ENCODE data around the gene NAPSA. TPM values are rescaled to one million over a fixed set of nuclear protein-coding genes. Genes with fewer than 3 reads are reported as not detected.
A peak's percentile ranks its signal among the peaks of the same experiment; 100 is the strongest.

NAPSA gene
- total and polyA plus RNA-seq, 9 of the 15 experiments (the other 6 are each of a cell fraction or from before 2014, with no cell fraction given): 0.25 to 1.9 (median 0.69) TPM

GRCh38 chr19:50376166-50377050 is 11.0 kb upstream of the NAPSA start, which contains the start of gene NR1H2 (continued):
- TF ChIP-seq ZSCAN32 (CRISPR knock-in tag; IDR thresholded peaks at IDR 0.05) (no peak), PRMT5 (CRISPR knock-in tag; IDR thresholded peaks at IDR 0.05) (no peak), ZNF589 (CRISPR knock-in tag; IDR thresholded peaks at IDR 0.05; ENCODE audit: low read depth) (peak; percentile 65; the same call in 1 of the 2 replicates), ZNF668 (CRISPR knock-in tag; IDR thresholded peaks at IDR 0.05) (no peak), ETS1 (conservative IDR thresholded peaks at IDR 0.05; ENCODE audit: control insufficient read depth, low read depth, low read length) (peak; percentile 68; the same call in 1 of the 2 replicates), ZNF644 (tag; IDR thresholded peaks at IDR 0.05; ENCODE audit: low read depth) (no peak), RBM25 (IDR thresholded peaks at IDR 0.05; ENCODE audit: low read depth, low read length, severe bottlenecking) (no peak), U2AF1 (optimal IDR thresholded peaks at IDR 0.05; ENCODE audit: low read depth, low read length) (no peak), ELF4 (CRISPR knock-in tag; IDR thresholded peaks at IDR 0.05) (peak; percentile 78; the same call in 1 of the 2 replicates), ZNF830 (CRISPR knock-in tag; IDR thresholded peaks at IDR 0.05) (peak; percentile 78; the same call in 1 of the 2 replicates), POLR2A (conservative IDR thresholded peaks at IDR 0.05) (peak; percentile 97), HOXB6 (CRISPR knock-in tag; IDR thresholded peaks at IDR 0.05; ENCODE audit: borderline replicate concordance) (no peak), CBFA2T3 (IDR thresholded peaks at IDR 0.05) (no peak)
- TF ChIP-seq, protein P1, sequence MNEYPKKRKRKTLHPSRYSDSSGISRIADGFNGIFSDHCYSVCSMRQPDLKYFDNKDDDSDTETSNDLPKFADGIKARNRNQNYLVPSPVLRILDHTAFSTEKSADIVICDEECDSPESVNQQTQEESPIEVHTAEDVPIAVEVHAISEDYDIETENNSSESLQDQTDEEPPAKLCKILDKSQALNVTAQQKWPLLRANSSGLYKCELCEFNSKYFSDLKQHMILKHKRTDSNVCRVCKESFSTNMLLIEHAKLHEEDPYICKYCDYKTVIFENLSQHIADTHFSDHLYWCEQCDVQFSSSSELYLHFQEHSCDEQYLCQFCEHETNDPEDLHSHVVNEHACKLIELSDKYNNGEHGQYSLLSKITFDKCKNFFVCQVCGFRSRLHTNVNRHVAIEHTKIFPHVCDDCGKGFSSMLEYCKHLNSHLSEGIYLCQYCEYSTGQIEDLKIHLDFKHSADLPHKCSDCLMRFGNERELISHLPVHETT (CRISPR knock-in tag; conservative IDR thresholded peaks at IDR 0.05 in 1 of 2, IDR thresholded peaks at IDR 0.05 in 1 of 2): peak in 1 of 2 experiments; percentile 76; a peak in 2 of 4 replicates
- TF ChIP-seq, protein P2, sequence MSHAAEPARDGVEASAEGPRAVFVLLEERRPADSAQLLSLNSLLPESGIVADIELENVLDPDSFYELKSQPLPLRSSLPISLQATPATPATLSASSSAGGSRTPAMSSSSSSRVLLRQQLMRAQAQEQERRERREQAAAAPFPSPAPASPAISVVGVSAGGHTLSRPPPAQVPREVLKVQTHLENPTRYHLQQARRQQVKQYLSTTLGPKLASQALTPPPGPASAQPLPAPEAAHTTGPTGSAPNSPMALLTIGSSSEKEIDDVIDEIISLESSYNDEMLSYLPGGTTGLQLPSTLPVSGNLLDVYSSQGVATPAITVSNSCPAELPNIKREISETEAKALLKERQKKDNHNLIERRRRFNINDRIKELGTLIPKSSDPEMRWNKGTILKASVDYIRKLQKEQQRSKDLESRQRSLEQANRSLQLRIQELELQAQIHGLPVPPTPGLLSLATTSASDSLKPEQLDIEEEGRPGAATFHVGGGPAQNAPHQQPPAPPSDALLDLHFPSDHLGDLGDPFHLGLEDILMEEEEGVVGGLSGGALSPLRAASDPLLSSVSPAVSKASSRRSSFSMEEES (CRISPR knock-in tag; IDR thresholded peaks at IDR 0.05): no peak
- TF ChIP-seq, protein P3, sequence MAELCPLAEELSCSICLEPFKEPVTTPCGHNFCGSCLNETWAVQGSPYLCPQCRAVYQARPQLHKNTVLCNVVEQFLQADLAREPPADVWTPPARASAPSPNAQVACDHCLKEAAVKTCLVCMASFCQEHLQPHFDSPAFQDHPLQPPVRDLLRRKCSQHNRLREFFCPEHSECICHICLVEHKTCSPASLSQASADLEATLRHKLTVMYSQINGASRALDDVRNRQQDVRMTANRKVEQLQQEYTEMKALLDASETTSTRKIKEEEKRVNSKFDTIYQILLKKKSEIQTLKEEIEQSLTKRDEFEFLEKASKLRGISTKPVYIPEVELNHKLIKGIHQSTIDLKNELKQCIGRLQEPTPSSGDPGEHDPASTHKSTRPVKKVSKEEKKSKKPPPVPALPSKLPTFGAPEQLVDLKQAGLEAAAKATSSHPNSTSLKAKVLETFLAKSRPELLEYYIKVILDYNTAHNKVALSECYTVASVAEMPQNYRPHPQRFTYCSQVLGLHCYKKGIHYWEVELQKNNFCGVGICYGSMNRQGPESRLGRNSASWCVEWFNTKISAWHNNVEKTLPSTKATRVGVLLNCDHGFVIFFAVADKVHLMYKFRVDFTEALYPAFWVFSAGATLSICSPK (IDR thresholded peaks at IDR 0.05; ENCODE audit: borderline replicate concordance): no peak
- TF ChIP-seq, protein P4, sequence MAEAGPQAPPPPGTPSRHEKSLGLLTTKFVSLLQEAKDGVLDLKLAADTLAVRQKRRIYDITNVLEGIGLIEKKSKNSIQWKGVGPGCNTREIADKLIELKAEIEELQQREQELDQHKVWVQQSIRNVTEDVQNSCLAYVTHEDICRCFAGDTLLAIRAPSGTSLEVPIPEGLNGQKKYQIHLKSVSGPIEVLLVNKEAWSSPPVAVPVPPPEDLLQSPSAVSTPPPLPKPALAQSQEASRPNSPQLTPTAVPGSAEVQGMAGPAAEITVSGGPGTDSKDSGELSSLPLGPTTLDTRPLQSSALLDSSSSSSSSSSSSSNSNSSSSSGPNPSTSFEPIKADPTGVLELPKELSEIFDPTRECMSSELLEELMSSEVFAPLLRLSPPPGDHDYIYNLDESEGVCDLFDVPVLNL (CRISPR knock-in tag; IDR thresholded peaks at IDR 0.05; ENCODE audit: low read depth): no peak
- TF ChIP-seq, protein P5, sequence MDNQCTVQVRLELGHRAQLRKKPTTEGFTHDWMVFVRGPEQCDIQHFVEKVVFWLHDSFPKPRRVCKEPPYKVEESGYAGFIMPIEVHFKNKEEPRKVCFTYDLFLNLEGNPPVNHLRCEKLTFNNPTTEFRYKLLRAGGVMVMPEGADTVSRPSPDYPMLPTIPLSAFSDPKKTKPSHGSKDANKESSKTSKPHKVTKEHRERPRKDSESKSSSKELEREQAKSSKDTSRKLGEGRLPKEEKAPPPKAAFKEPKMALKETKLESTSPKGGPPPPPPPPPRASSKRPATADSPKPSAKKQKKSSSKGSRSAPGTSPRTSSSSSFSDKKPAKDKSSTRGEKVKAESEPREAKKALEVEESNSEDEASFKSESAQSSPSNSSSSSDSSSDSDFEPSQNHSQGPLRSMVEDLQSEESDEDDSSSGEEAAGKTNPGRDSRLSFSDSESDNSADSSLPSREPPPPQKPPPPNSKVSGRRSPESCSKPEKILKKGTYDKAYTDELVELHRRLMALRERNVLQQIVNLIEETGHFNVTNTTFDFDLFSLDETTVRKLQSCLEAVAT (IDR thresholded peaks at IDR 0.05): peak in 1 of 2 experiments; percentile 91; a peak in 2 of 4 replicates

Data from K562 (cell line).